GM19455 (cell line): ENCODE results near the gene GNB1.
"Not testable (repeated sequence)": the region's sequence is repeated elsewhere in the genome, so short reads cannot be mapped to it uniquely, and the experiment has no call there.

ENCODE experiments used
- ATAC-seq: cut with Tn5 transposase; IDR thresholded peaks from one replicate; pipeline ENCODE4 v1.9.1; 2021; ENCODE audit not compliant: unreplicated experiment

The GNB1 gene

DNA sequence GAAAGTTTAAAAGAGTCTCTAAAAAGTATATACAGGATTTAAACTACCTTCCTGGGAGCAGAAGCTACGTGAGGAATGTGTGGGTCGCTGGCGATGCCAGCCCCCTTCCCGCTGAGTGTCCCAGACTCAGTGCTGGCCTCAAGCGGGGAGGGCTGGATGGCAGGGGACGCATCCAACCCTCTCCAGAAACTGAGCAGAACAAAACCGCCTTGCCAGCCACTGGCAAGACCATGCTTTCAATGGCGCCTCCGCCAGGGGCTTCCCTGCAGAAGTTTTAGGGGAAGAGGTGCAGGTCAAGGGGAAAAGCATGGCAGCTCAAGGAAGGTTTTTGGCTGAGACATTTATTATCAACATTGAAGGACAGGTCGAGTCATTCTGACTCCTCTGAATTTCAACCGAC, 138.7 kb downstream of the GNB1 start:
- no peak for ATAC-seq

DNA sequence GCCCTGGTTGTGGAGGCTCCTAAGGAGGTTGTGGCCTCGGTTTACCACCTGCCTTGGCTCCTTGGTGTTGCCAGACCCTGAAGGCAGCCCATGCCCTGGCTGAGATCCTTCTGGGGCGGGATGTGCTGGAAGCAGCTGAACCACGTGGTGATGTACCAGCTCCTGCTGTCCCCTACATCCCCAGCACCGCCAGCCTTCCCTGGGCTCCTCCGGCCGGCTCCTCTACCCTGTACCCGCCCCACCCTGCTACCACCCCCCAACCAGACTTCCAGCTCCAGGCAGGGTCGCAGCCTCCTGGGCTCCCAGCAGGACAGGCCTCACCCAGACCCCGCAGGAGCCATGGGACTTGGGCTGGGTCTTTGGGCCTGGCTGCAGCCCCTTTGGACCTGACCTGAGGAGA, 140.9 kb downstream of the GNB1 start:
- ATAC-seq = not testable (repeated sequence)

DNA sequence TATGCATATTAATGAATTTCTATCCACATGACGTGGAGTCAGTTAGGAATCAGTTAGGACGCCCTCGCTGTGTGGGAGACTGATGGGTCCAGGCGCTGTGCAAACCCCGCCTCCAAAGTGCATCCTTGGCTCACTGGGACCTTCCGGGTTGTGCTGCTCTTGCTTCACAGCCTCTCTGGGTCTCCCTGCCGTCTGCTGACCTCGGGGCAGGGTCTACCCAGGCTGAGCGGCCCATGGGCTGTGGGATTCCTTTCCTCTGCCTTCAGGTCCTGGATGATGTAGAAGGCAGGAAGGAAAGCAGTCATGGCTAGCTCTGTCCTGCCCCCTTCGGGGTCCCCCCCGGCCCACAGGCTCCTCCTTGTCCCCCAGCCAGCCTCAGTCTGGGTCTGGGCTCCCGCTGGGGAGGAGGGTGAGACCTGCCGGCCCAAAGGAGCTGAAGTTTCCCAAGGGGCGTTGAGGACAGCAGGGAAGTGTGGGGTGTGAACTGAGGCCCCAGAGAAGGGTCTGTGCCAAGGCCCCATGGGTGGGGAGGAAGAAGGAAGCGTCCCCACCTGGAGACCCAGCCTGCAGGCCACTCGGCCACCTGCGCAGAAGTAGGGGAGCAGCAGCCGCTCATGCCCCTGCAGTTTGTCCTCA, 142.1 kb downstream of the GNB1 start:
- ATAC-seq = no peak

DNA sequence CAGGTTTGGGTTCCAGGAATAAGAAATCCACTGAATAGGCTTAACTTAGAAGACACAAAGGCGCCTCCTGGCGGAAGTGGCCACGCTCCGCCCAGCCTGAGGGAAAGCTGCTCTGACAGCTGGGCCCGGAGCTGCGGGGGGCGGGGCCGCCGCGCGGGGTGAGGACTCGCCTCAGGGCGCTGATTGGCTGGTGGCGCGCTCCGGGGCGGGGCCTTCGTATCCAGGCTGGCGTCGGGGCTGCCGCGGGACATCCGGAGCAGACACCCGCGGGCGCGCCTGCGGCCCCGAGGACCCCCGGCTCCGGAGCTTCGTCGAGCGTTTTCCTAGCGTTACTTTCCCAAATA, 144.3 kb downstream of the GNB1 start:
- ATAC-seq = peak; percentile 79

DNA sequence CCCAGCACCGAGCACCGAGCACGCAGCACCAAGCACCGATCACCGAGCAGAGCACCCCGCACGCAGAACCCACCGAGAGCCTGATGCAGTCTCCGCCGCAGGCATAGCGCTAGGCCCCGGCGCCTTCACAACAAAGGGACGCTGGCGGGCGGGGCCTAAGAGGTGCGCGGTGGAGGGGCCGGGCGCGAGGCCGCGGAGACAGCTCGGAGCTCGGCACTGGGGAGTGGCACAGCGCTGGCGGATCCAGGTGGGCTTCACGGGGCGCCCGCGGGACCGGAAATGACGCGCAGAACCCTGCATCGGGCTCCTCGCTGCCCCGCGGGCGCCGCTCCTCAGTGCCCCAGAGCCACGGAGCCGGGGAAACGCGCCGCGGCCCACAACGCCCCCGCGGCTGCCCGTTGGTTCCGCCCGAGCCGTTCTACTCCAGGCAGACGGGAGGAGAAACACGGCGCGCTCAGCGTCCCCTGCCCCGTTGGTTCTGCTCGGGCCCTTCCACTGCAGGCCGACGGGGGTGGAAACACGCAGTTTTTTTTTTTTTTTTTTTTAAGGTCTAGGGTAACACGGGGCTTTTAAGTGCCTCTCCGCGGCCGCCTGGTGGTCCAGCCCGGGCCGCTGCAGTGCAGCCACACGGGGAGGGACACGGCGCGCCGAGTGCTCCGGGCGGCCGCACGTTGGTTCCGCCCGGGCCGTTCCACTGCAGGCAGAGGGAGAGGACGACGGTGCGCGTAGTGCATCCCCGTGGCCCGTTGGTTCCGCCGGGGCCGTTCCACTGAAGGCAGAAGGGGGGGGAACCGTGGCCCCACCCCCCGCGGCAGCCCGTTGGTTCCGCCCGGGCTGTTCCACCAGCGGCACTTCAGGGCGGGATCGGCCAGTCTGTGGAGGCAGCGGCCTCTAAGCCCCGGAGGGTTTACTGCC, 145.0 kb downstream of the GNB1 start:
- peak; percentile 65 for ATAC-seq

DNA sequence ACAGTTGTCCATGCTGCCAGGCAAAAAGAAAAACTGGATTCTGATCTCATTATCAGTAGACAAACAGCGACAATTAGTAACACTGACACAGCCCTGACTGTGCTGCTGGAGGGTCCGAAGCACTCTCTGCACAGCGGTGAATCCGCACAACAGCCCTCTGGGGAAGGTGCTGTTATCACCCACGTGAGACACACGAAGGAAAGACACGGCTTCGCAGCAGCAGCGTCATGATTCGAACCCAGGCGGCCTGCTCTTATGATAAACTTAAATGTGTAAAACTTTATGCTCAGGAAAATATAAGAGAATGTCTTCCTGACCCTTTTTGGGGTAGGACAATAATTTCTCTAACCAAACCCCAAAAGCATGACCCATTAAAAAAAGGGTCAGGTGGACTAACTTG, 148.4 kb downstream of the GNB1 start:
- ATAC-seq = not testable (repeated sequence)

DNA sequence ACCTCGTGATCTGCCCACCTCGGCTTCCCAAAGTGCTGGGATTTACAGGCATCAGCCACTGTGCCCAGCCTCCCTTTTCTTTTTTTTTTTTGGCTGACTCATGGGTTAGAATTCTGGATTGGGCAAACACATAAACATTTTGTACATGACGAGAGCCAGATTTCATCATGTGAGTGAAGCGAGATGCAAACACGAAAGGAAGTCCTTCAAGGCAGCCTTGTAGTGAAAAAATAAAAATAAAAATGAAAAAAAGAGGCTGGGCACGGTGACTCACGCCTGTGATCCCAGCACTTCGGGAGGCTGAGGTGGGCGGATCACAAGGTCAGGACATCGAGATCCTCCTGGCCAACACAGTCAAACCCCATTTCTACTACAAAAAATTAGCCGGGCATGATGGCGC, 149.9 kb downstream of the GNB1 start:
- not testable (repeated sequence) for ATAC-seq

DNA sequence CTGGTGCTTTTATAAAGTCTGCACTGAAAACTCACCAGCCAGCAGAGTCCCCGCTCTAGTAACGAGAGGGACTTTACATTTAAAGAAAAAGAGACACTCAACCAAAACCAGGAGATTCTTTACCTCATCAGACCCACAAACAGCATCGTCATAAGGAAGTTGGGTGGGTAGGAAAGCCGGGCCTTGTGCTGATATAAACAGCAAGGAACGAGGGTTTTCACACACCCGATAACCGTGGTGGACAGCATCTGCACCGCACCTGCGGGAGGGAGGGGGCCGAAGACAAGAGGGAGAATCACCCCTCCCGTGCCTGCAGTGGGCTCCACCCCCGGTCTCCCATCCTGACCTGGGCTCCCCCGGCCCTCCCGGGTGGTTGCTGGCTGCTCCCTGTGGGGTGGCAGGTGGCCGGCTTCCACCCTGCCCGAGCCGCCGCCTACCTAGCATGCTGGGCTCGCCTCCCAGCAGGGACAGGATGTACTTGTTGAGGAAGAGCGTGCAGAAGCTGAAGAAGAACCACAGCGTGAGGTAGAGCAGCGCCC, 152.0 kb downstream of the GNB1 start:
- not testable (repeated sequence) for ATAC-seq

DNA sequence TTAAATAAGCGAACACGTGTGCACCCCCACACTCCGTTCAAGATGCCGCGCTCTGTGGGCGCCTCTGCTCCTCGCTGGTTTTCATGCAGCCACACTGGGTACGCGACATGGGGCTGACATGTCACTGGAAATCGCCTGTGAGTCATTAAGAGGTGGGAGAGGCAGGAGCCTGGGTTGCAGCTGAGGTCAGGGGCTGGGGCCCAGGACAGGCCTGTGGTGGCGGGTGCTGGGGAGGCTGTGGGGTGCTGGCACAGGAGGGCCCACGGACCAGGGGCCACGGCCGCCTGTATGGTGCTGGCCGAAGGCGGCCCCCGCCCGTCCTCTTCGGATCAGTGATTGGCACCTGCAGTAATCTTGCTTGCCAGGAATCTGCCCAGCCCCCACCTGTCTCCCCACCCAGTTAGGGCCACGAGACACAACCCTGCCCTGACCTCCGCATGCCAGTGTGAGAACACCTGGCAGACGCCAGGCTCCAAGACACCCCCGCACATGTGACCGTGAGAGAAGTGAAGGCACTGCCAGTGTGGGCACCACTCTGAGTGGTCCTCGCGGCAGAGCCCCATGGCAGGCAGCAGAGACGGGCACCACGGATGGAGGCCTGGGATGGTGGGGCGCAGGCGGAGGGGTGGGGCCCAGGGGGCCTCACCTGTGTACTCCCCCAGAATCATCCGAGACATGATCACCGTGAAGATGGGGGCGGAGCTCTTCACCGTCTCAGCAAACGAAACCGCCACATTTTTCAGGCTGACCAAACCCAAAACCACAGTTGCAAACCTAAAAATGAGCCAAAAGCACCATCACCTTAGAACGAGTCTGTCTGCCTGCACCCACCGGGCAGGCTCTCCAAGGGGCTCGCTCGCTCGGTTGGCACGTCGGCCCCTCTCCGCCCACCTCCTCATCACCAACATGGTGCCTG, 153.0 kb downstream of the GNB1 start:
- ATAC-seq = not testable (repeated sequence)
